Stimulated activated CD4-positive, alpha-beta T cell treated with anti-CD3 and anti-CD28 coated beads, Interleukin-2, amount 100 ng/mL, for 48 hours (primary cell): Measurements from ENCODE around the gene TCEANC2.

Experiments
- DNase-seq, 2 donors: peaks; one replicate each; pipeline ENCODE4 v3.0.0-alpha.2; 2020

Gene TCEANC2

DNA sequence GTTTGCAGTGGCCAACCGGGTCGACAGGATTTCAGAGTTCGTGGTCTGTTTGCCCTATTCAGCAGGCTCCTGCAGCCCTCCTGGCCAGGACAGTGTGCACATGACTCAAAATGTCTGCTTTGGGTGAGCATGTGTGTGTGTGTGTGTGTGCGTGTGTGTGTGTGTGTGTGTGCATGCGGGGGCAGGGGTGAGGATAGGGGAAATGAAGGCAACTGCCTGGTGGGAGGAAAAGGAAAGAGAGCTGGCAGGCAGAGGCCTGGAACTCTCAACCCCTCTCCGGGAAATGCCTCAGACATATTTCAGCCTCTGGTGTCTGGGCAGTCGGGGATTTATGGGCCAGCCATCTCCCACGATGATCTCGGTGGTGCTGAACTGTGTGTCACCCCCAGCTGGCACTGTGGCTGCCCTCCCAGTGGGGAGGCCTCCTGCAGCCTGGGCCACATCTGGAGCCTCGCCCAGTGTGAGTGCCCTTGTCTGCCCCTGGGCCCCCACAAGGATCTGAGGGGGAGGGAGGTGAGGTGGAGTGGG, 84.2 kb downstream of the TCEANC2 start:
- no peak for DNase-seq

DNA sequence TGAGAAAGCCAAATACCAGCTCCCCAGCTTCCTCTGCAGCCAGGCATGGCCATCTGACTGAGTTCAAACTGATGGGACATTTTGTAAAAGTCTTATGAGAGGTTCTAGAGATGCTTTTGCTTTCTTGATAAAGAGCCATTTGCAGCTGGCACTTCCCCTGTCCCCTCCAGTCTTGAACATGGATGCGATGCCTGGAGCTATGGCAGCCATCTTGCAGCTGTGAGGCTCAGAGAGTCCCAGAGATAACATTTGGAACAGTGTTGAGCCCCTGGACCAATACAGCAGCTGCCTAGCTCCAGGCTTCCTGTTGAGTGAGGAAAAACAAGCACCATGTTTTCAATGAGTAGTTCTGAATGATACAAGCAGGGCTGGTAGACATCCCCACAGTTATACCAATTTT, 85.6 kb downstream of the TCEANC2 start:
- no peak for DNase-seq

DNA sequence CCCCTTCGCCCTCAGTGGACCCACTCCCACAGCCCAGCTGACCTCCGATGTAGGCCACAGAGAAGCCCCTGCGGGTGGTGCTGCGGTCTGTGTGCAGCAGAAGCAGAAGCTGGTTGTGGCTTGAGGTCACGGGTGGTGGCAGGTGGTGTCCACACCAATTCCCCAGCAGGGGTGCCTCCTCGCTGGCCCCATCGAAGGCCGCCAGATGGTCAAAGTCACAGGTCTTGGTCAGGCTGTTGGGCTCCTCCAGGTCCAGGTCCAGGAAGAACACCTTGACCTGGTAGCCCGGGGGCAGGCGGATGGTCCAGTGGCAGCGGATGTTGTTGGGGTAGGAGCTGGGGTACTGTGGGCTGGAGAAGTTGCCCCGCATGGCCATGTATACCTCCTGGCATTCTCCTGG, 86.3 kb downstream of the TCEANC2 start:
- DNase-seq: no peak

DNA sequence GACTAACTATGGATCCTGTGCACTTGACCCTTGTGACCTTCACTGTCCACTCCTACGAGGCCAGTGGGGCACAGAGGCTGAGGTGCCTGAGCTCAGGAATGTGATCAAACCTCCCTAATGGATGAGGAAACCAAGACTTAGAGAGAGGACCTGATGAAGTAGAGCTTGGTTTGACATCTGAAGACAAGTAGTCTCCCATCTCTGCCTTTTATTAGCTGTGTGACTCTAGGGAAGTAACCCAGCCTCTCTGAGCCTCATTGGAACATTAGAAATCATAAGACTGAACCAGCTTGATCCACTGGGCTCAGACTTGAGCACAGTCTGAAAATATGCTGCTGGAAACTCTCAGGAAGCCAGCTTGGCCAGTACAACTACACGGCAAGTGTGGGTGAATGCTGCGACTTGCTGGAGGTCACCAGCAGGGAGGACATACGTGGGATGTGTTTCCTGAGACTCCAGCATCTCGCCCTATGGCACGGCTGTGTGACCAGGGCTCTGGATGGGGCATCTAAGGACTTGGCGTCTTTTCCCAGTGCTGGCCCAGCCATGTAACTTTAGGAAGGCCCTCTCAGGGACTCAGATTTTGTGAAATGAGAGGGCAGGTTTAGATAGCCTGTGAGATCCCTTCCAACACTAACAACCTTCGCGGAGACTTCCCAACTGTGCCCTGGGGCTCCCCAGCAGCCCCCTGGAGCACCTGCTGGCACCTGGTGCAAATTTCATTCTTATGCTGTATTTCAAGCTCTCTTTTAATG, 88.9 kb downstream of the TCEANC2 start:
- DNase-seq: no peak

DNA sequence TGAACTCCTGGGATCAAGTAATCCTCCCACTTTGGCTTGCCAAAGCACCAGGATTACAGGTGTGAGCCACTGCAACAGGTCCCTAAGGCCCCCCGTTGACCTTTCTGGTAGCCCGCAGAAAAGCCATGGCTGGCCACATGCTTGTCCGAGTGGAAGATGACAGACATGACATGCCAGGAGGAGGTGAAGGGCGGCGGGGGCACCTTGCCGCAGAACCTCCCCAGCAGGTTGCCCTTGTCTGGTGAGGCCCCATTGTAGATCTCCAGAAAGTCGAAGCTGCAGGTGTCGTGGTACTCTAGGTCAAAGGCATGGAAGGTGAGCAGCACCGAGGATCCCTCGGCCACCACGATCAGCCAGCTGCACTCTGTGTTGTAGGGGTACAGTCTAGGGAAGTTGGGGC, 91.0 kb downstream of the TCEANC2 start:
- no peak for DNase-seq

DNA sequence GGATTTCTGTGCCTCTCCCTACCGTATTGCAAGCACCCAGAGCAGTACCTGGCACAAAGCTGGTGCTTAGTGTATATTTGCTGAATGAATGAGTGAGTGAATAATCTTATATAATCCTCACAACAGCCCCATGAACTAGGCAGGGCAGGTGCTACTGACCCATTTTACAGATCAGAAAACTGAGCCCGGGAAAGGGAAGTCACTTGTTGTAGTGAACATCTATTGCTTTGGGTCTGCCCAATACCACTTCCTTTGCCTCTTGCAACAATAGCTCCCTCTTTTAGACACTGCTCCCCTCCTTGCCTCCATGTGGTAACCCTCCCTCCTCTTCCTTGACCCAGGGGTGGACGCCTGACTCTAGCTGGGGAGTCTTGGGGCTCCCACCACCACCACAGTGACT, 96.3 kb downstream of the TCEANC2 start:
- no peak for DNase-seq

DNA sequence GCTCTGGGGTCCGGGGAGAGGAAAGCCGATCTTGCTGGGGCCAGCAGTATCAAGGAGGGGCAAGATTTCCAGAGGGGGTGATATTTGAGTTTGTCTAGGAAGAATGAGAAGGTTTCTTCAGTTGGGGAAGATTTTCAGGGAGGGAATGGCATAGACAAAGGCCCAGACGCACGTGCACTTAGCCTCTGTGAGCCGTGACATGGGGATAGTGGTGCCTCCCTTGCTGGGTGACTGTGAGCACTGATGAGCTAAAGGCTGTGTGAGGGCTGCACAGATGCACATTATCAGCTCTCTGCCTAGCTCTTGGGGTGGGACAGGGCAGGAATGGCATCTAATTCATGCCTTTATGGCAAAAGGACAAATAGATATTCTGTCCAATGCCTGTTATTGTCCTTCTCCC, 97.6 kb downstream of the TCEANC2 start:
- DNase-seq: no peak

DNA sequence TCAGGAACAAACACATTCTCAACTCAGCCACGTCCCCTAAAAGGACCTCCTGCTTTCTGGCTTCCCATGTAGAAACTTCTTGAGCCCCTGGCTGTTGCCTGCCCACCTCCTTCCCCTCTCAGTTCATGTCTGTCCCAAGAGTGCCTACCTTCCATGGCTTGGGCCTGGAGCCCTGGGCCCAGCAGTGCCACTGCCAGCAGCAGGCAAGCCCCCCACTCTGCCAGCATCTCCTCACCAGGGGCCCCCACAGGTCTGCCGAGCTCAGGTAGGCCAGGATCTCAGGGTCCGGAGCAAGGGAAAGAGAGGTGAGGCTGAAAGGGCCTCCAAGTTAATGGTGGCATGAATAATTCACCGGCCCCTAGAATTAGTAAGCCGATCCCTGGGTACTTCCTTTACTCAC, 99.3 kb downstream of the TCEANC2 start, which contains the start of gene CDCP2:
Gene CDCP2, minus strand, starts transcription at position 305 of the 400 bp plus-strand sequence. Its CDS starts 78 bp downstream, at position 227.
- no peak for DNase-seq

DNA sequence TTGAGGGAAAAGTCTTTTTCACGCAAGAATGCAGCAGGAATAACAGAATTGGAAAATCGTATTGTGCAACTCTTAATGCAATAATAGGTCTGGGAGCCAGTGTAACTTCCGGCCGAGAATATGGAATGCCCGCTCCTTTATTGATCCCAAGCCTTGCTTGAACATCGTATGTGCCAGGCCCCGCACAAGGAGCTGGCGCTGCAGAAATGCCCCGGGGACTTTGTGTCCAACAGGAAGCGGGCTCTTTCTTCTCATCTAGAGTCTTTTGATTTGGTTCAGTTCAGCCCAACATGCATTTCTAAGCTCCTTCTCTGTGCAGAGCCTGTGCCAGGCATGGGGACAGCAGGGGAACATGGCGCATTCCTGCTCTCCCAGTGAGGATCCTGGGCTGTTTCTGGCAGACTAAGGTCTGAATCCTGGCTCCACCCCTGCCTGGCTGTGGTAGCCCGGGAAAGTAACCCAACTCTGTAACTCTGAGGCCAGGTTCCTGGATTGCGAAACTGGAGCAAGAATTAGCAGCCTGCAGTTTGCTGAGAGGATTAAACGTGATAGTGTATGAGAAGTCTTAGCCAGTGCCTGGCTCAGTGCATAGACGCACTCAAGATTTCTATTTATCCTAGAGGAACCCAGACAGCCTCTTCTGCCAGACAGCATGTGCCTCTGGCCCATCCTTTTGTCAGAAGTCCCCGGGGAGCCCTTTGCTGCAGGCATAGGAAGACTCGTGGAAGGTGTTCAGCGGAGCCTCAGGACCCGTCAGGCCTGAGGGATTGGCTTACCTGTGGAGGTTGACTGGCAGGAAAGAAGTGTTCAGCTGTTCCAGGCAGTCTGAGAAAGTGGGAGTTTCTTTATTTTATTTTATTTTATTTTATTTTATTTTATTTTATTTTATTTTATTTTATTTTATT, 100.4 kb downstream of the TCEANC2 start:
- DNase-seq: no peak
